CD4-positive, alpha-beta T cell (primary cell): ENCODE data around the gene TXLNA. TPM values are rescaled to one million over a fixed set of nuclear protein-coding genes. Genes with fewer than 3 reads are reported as not detected.

Experiments
- ATAC-seq: fragments of 200-7000 bp; cut with Tn5 transposase; one replicate; pipeline ENCODE4 v1.10.0; 2022; ENCODE audit warnings: mild to moderate bottlenecking; ENCODE audit not compliant: poor library complexity
- CTCF ChIA-PET: fragments of 350-600 bp; sonication (Branson Sonifier 250); formaldehyde crosslinking; loops from one replicate; lab custom pipeline; 2021; ENCODE audit warnings: antibody characterized with exemption, inconsistent platforms; lab: Charles Lee
- POLR2A ChIA-PET: fragments of 350-600 bp; sonication (Branson Sonifier 250); formaldehyde crosslinking; loops from one replicate; lab custom pipeline; 2021; ENCODE audit warnings: antibody characterized with exemption, inconsistent platforms; lab: Charles Lee
- DNase-seq, 14 experiments: peaks; one replicate each; pipeline ENCODE4 v3.0.0-alpha.2; 2013 to 2020; ENCODE audit warnings: mixed read lengths in 2 of 14
- H3K27ac ChIP-seq, 2 donors: one replicate each; pipeline versions ENCODE4 v1.5.1 to v1.7.0; 2013; ENCODE audit warnings: low read length in 2 of 2, low read depth in 1 of 2, mild to moderate bottlenecking in 1 of 2
- H3K27me3 ChIP-seq, 2 experiments: 1 replicate in 1 of 2; 2 replicates in 1 of 2; pipeline versions ENCODE4 v1.6.1 to v1.7.0; 2013; ENCODE audit warnings: low read length in 2 of 2, control low read depth in 1 of 2, mild to moderate bottlenecking in 1 of 2, moderate library complexity in 1 of 2; ENCODE audit not compliant: insufficient read depth in 2 of 2, control insufficient read depth in 1 of 2
- H3K36me3 ChIP-seq: one replicate; pipeline ENCODE4 v1.6.1; 2013; ENCODE audit warnings: low read length, control low read depth; ENCODE audit not compliant: insufficient read depth
- H3K4me1 ChIP-seq: one replicate; pipeline ENCODE4 v1.6.1; 2013; ENCODE audit warnings: low read length, control low read depth; ENCODE audit not compliant: insufficient read depth
- H3K4me3 ChIP-seq: one replicate; pipeline ENCODE4 v1.5.1; 2013; ENCODE audit warnings: mild to moderate bottlenecking, low read length, moderate library complexity
- H3K9me3 ChIP-seq, 2 experiments: 1 replicate in 1 of 2; 2 replicates in 1 of 2; pipeline versions ENCODE4 v1.6.1 to v1.7.0; 2013; ENCODE audit warnings: low read length in 2 of 2, mild to moderate bottlenecking in 2 of 2, control low read depth in 1 of 2, moderate library complexity in 1 of 2; ENCODE audit not compliant: control insufficient read depth in 1 of 2, insufficient read depth in 1 of 2
- H3K27ac Mint-ChIP-seq: one replicate; pipeline ENCODE4 v1.8.0; 2020; ENCODE audit warnings: mixed read lengths
- H3K27me3 Mint-ChIP-seq: one replicate; pipeline ENCODE4 v1.8.0; 2021; ENCODE audit warnings: mixed read lengths
- H3K36me3 Mint-ChIP-seq: one replicate; pipeline ENCODE4 v1.8.0; 2021; ENCODE audit warnings: low read depth, mixed read lengths
- H3K4me1 Mint-ChIP-seq: one replicate; pipeline ENCODE4 v1.8.0; 2021; ENCODE audit warnings: low read depth, mixed read lengths
- H3K4me3 Mint-ChIP-seq: one replicate; pipeline ENCODE4 v1.8.0; 2020; ENCODE audit warnings: mild to moderate bottlenecking, mixed read lengths
- H3K9me3 Mint-ChIP-seq: one replicate; pipeline ENCODE4 v1.8.0; 2020; ENCODE audit warnings: mixed read lengths
- intact Hi-C, 2 experiments: fragments of 100-400 bp; cut with DNase I in 1 of 2; cut with micrococcal nuclease in 1 of 2; formaldehyde crosslinking; loops; one replicate each; pipeline versions ENCODE4 v1.15.1 to v1.9.0; 2023 to 2025; cut with DNase I, micrococcal nuclease
- total RNA-seq, 174 experiments: library from RNA in 2 of 174; stranded (reverse) in 2 of 174; gene quantifications; one replicate each; pipeline ENCODE4 v1.2.3 and lab custom pipeline; 2021 to 2026
- TF ChIP-seq, protein P1 (sequence below): fragments of 200-600 bp; IDR thresholded peaks from one replicate; pipeline ENCODE4 v1.8.0; 2022; ENCODE audit warnings: antibody characterized with exemption, mild to moderate bottlenecking

The TXLNA gene
- total RNA-seq, 2 experiments from 2014 or later = 6.3 to 6.4 TPM

GRCh38 chr1:32241001-32241763, 61.7 kb downstream of the TXLNA start:
- Mint-ChIP-seq H3K27me3 (no peaks in the 10 kb centered on the region), H3K9me3 (no peaks in the 10 kb centered on the region), H3K36me3 (peaks cover 4% of the 10 kb centered on the region), H3K27ac (peak overlapping the region; percentile 64), H3K4me3 (peak overlapping the region; percentile 94), H3K4me1 (peaks cover 31% of the 10 kb centered on the region)
- H3K27me3 ChIP-seq = no peaks in the 10 kb centered on the region
- CTCF ChIA-PET = interaction anchor here (0.7 to 4.0 kb wide), 24 partner anchors 8 to 145 kb away, joined by 3 to 48 read pairs (median 8); partner anchors contain the start of genes HDAC1, LCK and MARCKSL1
- peaks cover 40% of the 10 kb centered on the region for H3K4me1 ChIP-seq
- ATAC-seq (peak; percentile 74), DNase-seq (peak in 10 of 14 experiments; percentile 28 to 71 (median 42))
- H3K36me3 ChIP-seq = no peaks in the 10 kb centered on the region
- H3K4me3 ChIP-seq = peak overlapping the region; percentile 90
- POLR2A ChIA-PET = interaction anchor here (0.9 to 21.2 kb wide), 24 partner anchors 8 to 168 kb away, joined by 3 to 543 read pairs (median 7); partner anchors contain the start of genes BSDC1, CCDC28B, HDAC1 and LCK
- TF ChIP-seq, protein P1, sequence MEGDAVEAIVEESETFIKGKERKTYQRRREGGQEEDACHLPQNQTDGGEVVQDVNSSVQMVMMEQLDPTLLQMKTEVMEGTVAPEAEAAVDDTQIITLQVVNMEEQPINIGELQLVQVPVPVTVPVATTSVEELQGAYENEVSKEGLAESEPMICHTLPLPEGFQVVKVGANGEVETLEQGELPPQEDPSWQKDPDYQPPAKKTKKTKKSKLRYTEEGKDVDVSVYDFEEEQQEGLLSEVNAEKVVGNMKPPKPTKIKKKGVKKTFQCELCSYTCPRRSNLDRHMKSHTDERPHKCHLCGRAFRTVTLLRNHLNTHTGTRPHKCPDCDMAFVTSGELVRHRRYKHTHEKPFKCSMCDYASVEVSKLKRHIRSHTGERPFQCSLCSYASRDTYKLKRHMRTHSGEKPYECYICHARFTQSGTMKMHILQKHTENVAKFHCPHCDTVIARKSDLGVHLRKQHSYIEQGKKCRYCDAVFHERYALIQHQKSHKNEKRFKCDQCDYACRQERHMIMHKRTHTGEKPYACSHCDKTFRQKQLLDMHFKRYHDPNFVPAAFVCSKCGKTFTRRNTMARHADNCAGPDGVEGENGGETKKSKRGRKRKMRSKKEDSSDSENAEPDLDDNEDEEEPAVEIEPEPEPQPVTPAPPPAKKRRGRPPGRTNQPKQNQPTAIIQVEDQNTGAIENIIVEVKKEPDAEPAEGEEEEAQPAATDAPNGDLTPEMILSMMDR = no peak
- H3K9me3 ChIP-seq = no peaks in the 10 kb centered on the region
- intact Hi-C loops = loop anchor here in 1 of 2 experiments (2.0 to 5.0 kb wide), 2 partner anchors 34 to 96 kb away; partner anchors contain the start of gene MARCKSL1
- peak overlapping the region; percentile 15 to 50 for H3K27ac ChIP-seq

- ATAC-seq = no peak
- H3K4me1 Mint-ChIP-seq = peaks cover 44% of the 10 kb centered on the region
- no peak overlapping the region for H3K4me3 ChIP-seq
- peak overlapping the region; percentile 49 for H3K4me3 Mint-ChIP-seq
- no peaks in the 10 kb centered on the region for H3K27me3 Mint-ChIP-seq
- H3K27me3 ChIP-seq = no peaks in the 10 kb centered on the region
- peak in 1 of 14 experiments; percentile 37 for DNase-seq
- H3K4me1 ChIP-seq = peaks cover 52% of the 10 kb centered on the region
- H3K36me3 Mint-ChIP-seq = peaks cover 4% of the 10 kb centered on the region
- ChIA-PET POLR2A (interaction anchor here (1.2 to 21.2 kb wide), 4 partner anchors 20 to 49 kb away, joined by 3 to 543 read pairs (median 6); partner anchors contain the start of genes CCDC28B and HDAC1), CTCF (interaction anchor here (1.0 to 2.0 kb wide), 2 partner anchors 13 to 93 kb away, joined by 3 to 5 read pairs; partner anchors contain the start of gene MARCKSL1)
- TF ChIP-seq, protein P1 = no peak
- H3K36me3 ChIP-seq = no peaks in the 10 kb centered on the region
- H3K27ac Mint-ChIP-seq = peak overlapping the region; percentile 55
- no peak overlapping the region for H3K27ac ChIP-seq
- intact Hi-C loops = loop anchor here in 1 of 2 experiments (5.0 kb wide), 1 partner anchor 95 kb away; the partner anchor contains the start of gene MARCKSL1
- H3K9me3 Mint-ChIP-seq = no peaks in the 10 kb centered on the region
- no peaks in the 10 kb centered on the region for H3K9me3 ChIP-seq
Measured at GRCh38 chr1:32242341-32242851, 62.9 kb downstream of the TXLNA start.

GRCh38 chr1:32246888-32247273, 67.4 kb downstream of the TXLNA start, which contains the start of gene FAM167B:
FAM167B (plus strand) TSS chr1:32247222; CDS start chr1:32247422, 200 bp downstream.
- no peak for DNase-seq
- Mint-ChIP-seq H3K27ac (peak within 1 kb of the TSS; percentile 99), H3K36me3 (peaks cover 11% of the 10 kb centered on the region), H3K4me3 (peak within 1 kb of the TSS; percentile 86), H3K4me1 (peaks cover 61% of the 10 kb centered on the region), H3K27me3 (no peaks in the 10 kb centered on the region), H3K9me3 (no peaks in the 10 kb centered on the region)
- POLR2A ChIA-PET = interaction anchor here (1.8 to 21.2 kb wide), 5 partner anchors 15 to 148 kb away, joined by 5 to 543 read pairs (median 80); partner anchors contain the start of genes BSDC1 and HDAC1
- Histone ChIP-seq H3K36me3 (no peaks in the 10 kb centered on the region), H3K9me3 (no peaks in the 10 kb centered on the region), H3K4me1 (peaks cover 67% of the 10 kb centered on the region), H3K27me3 (no peaks in the 10 kb centered on the region), H3K27ac (peak within 1 kb of the TSS; percentile 87 to 94), H3K4me3 (peak within 1 kb of the TSS; percentile 41)
- ATAC-seq = no peak
- TF ChIP-seq, protein P1 = no peak
- intact Hi-C loops = no loop called here
- CTCF ChIA-PET = interaction anchor here (1.0 to 4.5 kb wide), 4 partner anchors 7 to 126 kb away, joined by 3 to 48 read pairs (median 4); no protein-coding TSS in a partner anchor
